ENCODE results near the gene MAPK11. TPM values are rescaled to one million over a fixed set of nuclear protein-coding genes. Genes with fewer than 3 reads are reported as not detected.

MAPK11 gene
- total and polyA plus RNA-seq, 2 donors (not counting 1 experiment from before 2014, with no cell fraction given): 8.1 to 9.9 TPM

- Mint-ChIP-seq H3K4me1 (no peaks in the 10 kb centered on the region), H3K27ac (no peak overlapping the region), H3K27me3 (no peaks in the 10 kb centered on the region), H3K9me3 (ENCODE audit: insufficient read depth) (no peaks in the 10 kb centered on the region), H3K4me3 (no peak overlapping the region)
- intact Hi-C loops (cut with micrococcal nuclease): no loop called here
- Histone ChIP-seq H3K36me3 (replicated peaks in 1 of 2; ENCODE audit: control extremely low read depth in 1 of 2, control insufficient read depth in 1 of 2, extremely low read depth in 1 of 2, insufficient read depth in 2 of 2, low read length in 1 of 2) (no peaks in the 10 kb centered on the region), H3K27ac (ENCODE audit: low read length in 2 of 2) (no peak overlapping the region), H3K79me2 (ENCODE audit: control insufficient read depth, insufficient read depth, low read length) (no peaks in the 10 kb centered on the region), H3K4me1 (ENCODE audit: control insufficient read depth in 2 of 2, insufficient read depth in 2 of 2, low read length in 2 of 2) (no peaks in the 10 kb centered on the region), H2AFZ (ENCODE audit: insufficient read depth, low read depth, low read length, poor library complexity, severe bottlenecking) (no peak overlapping the region), H3K9ac (ENCODE audit: low read length) (no peak overlapping the region), H4K20me1 (ENCODE audit: control insufficient read depth, insufficient read depth, low read length, poor library complexity, severe bottlenecking) (no peaks in the 10 kb centered on the region), H3K27me3 (replicated peaks in 1 of 4; ENCODE audit: control extremely low read depth in 1 of 4, control insufficient read depth in 3 of 4, insufficient read depth in 4 of 4, low read length in 3 of 4) (no peaks in the 10 kb centered on the region), H3K9me3 (ENCODE audit: control extremely low read depth in 1 of 3, control insufficient read depth in 2 of 3, insufficient read depth in 1 of 3, low read length in 2 of 3) (peaks cover 0 to 4% (median 0%) of the 10 kb centered on the region in 3 donors), H3K4me3 (ENCODE audit: control extremely low read depth in 1 of 5, extremely low read depth in 1 of 5, insufficient read depth in 1 of 5, low read depth in 2 of 5, low read length in 4 of 5) (no peak overlapping the region), H3K4me2 (replicated peaks; ENCODE audit: low read depth, low read length, poor library complexity, severe bottlenecking) (no peak overlapping the region)
- POLR2A ChIA-PET: interaction anchor here (1.0 kb wide), 1 partner anchor 43 kb away, joined by 9 read pairs; no protein-coding TSS in a partner anchor
- 92% methylated on average over 26 of the region's 45 CpGs for WGBS (ENCODE audit: insufficient coverage)
- TF ChIP-seq CTCF (IDR thresholded peaks at IDR 0.05) (no peak), EZH2 (IDR thresholded peaks at IDR 0.05; ENCODE audit: borderline replicate concordance, insufficient read depth, low read depth, low read length, poor library complexity, severe bottlenecking) (no peak)
- CTCF ChIA-PET: no interaction called here
- DNase-seq (no peak), ATAC-seq (ENCODE audit: low read depth) (no peak)
These were observed 12.4 kb upstream of the MAPK11 start for GRCh38 chr22:50282361-50283155.

- no peak overlapping the region for H3K9ac ChIP-seq (ENCODE audit: low read length)
- no peaks in the 10 kb centered on the region for H3K36me3 ChIP-seq (replicated peaks in 1 of 2; ENCODE audit: control extremely low read depth in 1 of 2, control insufficient read depth in 1 of 2, extremely low read depth in 1 of 2, insufficient read depth in 2 of 2, low read length in 1 of 2)
- H3K4me1 ChIP-seq (ENCODE audit: control insufficient read depth in 2 of 2, insufficient read depth in 2 of 2, low read length in 2 of 2): no peaks in the 10 kb centered on the region
- TF ChIP-seq CTCF (IDR thresholded peaks at IDR 0.05) (no peak), EZH2 (IDR thresholded peaks at IDR 0.05; ENCODE audit: borderline replicate concordance, insufficient read depth, low read depth, low read length, poor library complexity, severe bottlenecking) (no peak)
- no peak overlapping the region for H3K4me3 Mint-ChIP-seq
- peaks cover 0 to 4% (median 0%) of the 10 kb centered on the region in 3 donors for H3K9me3 ChIP-seq (ENCODE audit: control extremely low read depth in 1 of 3, control insufficient read depth in 2 of 3, insufficient read depth in 1 of 3, low read length in 2 of 3)
- H3K79me2 ChIP-seq (ENCODE audit: control insufficient read depth, insufficient read depth, low read length): no peaks in the 10 kb centered on the region
- intact Hi-C loops (cut with micrococcal nuclease): no loop called here
- H3K27me3 Mint-ChIP-seq: no peaks in the 10 kb centered on the region
- POLR2A ChIA-PET: interaction anchor here (1.0 kb wide), 1 partner anchor 44 kb away, joined by 9 read pairs; no protein-coding TSS in a partner anchor
- no peak overlapping the region for H3K4me3 ChIP-seq (ENCODE audit: control extremely low read depth in 1 of 5, extremely low read depth in 1 of 5, insufficient read depth in 1 of 5, low read depth in 2 of 5, low read length in 4 of 5)
- ATAC-seq (ENCODE audit: low read depth): no peak
- no peak overlapping the region for H3K27ac Mint-ChIP-seq
- CTCF ChIA-PET: no interaction called here
- H2AFZ ChIP-seq (ENCODE audit: insufficient read depth, low read depth, low read length, poor library complexity, severe bottlenecking): no peak overlapping the region
- H3K4me1 Mint-ChIP-seq: no peaks in the 10 kb centered on the region
- H3K4me2 ChIP-seq (replicated peaks; ENCODE audit: low read depth, low read length, poor library complexity, severe bottlenecking): no peak overlapping the region
- H3K27ac ChIP-seq (ENCODE audit: low read length in 2 of 2): no peak overlapping the region
- H3K9me3 Mint-ChIP-seq (ENCODE audit: insufficient read depth): no peaks in the 10 kb centered on the region
- no peaks in the 10 kb centered on the region for H3K27me3 ChIP-seq (replicated peaks in 1 of 4; ENCODE audit: control extremely low read depth in 1 of 4, control insufficient read depth in 3 of 4, insufficient read depth in 4 of 4, low read length in 3 of 4)
- DNase-seq: no peak
- whole genome bisulfite sequencing (ENCODE audit: insufficient coverage): 96% methylated on average over 25 of the region's 25 CpGs
- H4K20me1 ChIP-seq (ENCODE audit: control insufficient read depth, insufficient read depth, low read length, poor library complexity, severe bottlenecking): no peaks in the 10 kb centered on the region
These were observed 11.8 kb upstream of the MAPK11 start for GRCh38 chr22:50281957-50282356.

Measured in B cell (primary cell).